Adrenal gland (tissue), 5 donors: ENCODE measurements around the gene MAD1L1.

Experiments used
- POLR2A ChIP-seq, 2 donors: fragments of 450-650 bp; IDR thresholded peaks; one replicate each; pipeline ENCODE4 v1.6.1; 2017; ENCODE audit warnings: antibody characterized with exemption in 2 of 2, mild to moderate bottlenecking in 2 of 2, moderate library complexity in 1 of 2
- TF ChIP-seq, protein P1 (sequence below), 6 experiments: fragments of 450-650 bp in 4 of 6; fragments of 200-600 bp in 2 of 6; sonication (generic) in 1 of 6; IDR thresholded peaks; 1 replicate in 5 of 6; 2 replicates in 1 of 6; pipeline versions ENCODE4 v1.5.1 to v1.8.0; 2016 to 2021; ENCODE audit warnings: antibody characterized with exemption in 6 of 6, mild to moderate bottlenecking in 2 of 6, moderate library complexity in 1 of 6
- donor health status: DM: no; HTN: no; CAD: no.

DNA sequence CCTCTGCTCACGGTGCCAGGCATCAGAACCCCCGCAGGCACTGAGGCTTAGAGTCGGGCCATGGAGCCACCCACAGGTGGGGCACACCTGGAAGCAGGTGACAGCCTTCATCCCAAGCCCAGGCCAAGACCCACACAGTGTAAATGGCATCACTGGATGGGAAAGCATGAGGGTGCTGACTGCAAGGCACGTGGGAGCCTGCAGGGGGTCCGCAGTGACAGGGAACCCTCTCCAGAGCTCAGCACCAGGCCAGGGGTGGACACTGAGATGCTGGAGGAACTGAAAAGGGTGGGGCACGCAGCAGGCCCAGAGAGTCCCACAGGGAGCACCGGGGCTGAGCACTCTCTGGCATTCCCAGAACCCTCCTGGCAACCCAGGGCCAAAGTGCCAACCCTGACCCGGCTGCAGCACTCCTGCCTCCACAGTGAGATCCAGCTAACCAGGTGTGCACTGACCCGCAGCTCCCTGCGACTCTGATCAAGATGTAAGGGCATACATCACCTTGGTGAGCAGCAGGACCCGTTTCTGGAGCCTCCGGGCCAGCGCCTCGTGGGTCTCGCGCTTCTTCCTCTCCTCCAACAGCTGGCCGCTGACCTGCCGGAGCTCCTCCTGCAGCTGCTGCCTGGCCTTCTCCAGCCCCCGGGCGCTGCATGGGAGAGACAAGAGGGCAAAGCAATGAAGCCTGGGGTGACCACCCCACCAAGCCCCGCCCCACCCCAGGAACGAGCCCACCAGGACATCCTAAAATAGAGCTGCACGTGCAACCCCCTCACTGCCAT lies 163.9 kb downstream of the MAD1L1 start:
- TF ChIP-seq, protein P1, sequence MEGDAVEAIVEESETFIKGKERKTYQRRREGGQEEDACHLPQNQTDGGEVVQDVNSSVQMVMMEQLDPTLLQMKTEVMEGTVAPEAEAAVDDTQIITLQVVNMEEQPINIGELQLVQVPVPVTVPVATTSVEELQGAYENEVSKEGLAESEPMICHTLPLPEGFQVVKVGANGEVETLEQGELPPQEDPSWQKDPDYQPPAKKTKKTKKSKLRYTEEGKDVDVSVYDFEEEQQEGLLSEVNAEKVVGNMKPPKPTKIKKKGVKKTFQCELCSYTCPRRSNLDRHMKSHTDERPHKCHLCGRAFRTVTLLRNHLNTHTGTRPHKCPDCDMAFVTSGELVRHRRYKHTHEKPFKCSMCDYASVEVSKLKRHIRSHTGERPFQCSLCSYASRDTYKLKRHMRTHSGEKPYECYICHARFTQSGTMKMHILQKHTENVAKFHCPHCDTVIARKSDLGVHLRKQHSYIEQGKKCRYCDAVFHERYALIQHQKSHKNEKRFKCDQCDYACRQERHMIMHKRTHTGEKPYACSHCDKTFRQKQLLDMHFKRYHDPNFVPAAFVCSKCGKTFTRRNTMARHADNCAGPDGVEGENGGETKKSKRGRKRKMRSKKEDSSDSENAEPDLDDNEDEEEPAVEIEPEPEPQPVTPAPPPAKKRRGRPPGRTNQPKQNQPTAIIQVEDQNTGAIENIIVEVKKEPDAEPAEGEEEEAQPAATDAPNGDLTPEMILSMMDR (IDR thresholded peaks at IDR 0.05) = no peak
- no peak for TF ChIP-seq POLR2A (IDR thresholded peaks at IDR 0.05)
